ENCODE results near the gene HIVEP3.

GRCh38 chr1:41878911-41879310 is 39.8 kb downstream of the HIVEP3 start:
- TF ChIP-seq EZH2 (IDR thresholded peaks at IDR 0.05; ENCODE audit: insufficient read depth, low read length) (no peak), CTCF (IDR thresholded peaks at IDR 0.05; ENCODE audit: insufficient read depth, low read depth, low read length) (no peak)

Measured in astrocyte (in vitro differentiated cells and primary cell).